ENCODE results near the gene CSF3.
"Not testable (repeated sequence)": the region's sequence is repeated elsewhere in the genome, so short reads cannot be mapped to it uniquely, and the experiment has no call there.

The CSF3 gene

GRCh38 chr17:39999067-39999466 lies 16.2 kb upstream of the CSF3 start:
- DNase-seq: no peak

- no peak for DNase-seq
These were observed 15.1 kb upstream of the CSF3 start for GRCh38 chr17:40000161-40000560.

- DNase-seq: not testable (repeated sequence)
These were observed 13.9 kb upstream of the CSF3 start for GRCh38 chr17:40001335-40001734.

GRCh38 chr17:40004072-40004471 lies 11.2 kb upstream of the CSF3 start:
- no peak for DNase-seq

GRCh38 chr17:40004712-40005111 lies 10.5 kb upstream of the CSF3 start:
- no peak for DNase-seq

- DNase-seq: no peak
These were observed 9.7 kb upstream of the CSF3 start for GRCh38 chr17:40005520-40005919.

GRCh38 chr17:40010946-40011500 lies 4.2 kb upstream of the CSF3 start:
- not testable (repeated sequence) for DNase-seq

- DNase-seq: not testable (repeated sequence)
These were observed 3.1 kb upstream of the CSF3 start for GRCh38 chr17:40012017-40012647.

- no peak for DNase-seq
These were observed 762 bp upstream of the CSF3 start for GRCh38 chr17:40014375-40014980.

GRCh38 chr17:40015998-40016985 lies 1.1 kb downstream of the CSF3 start:
- no peak for DNase-seq

- no peak for DNase-seq
These were observed 2.3 kb downstream of the CSF3 start for GRCh38 chr17:40017422-40018080.

- no peak for DNase-seq
These were observed 3.2 kb downstream of the CSF3 start for GRCh38 chr17:40018211-40019121.

- DNase-seq: no peak
These were observed 4.1 kb downstream of the CSF3 start for GRCh38 chr17:40019140-40019991.

- DNase-seq: no peak
These were observed 4.9 kb downstream of the CSF3 start for GRCh38 chr17:40020146-40020545.

- no peak for DNase-seq
These were observed 6.3 kb downstream of the CSF3 start for GRCh38 chr17:40021451-40021971.

- no peak for DNase-seq
These were observed 7.3 kb downstream of the CSF3 start for GRCh38 chr17:40022497-40022896.

- no peak for DNase-seq
These were observed 7.8 kb downstream of the CSF3 start for GRCh38 chr17:40022961-40023541.

- no peak for DNase-seq
These were observed 8.5 kb downstream of the CSF3 start for GRCh38 chr17:40023590-40024292.

GRCh38 chr17:40024901-40025300 lies 9.7 kb downstream of the CSF3 start:
- no peak for DNase-seq

All from NCI-H82 (cell line).